Right lobe of liver (tissue), 4 donors: ENCODE data around the gene SPTBN5.

ENCODE experiments used
- CTCF ChIP-seq, 4 donors: fragments of 200-600 bp in 3 of 4; fragments of 450-650 bp in 1 of 4; IDR thresholded peaks; one replicate each; pipeline versions ENCODE4 v1.5.1 to v1.8.0; 2016 to 2022; ENCODE audit warnings: antibody characterized with exemption in 4 of 4, mild to moderate bottlenecking in 2 of 4
- POLR2A ChIP-seq: fragments of 450-650 bp; IDR thresholded peaks from one replicate; pipeline ENCODE4 v1.6.1; 2017; ENCODE audit warnings: antibody characterized with exemption, mild to moderate bottlenecking
- donor health status: DM: no; HTN: no; CAD: no.
- donor health status: DM: no; HTN: no; CAD: no.
- donor health status: DM: no; HTN: yes; CAD: no.

DNA sequence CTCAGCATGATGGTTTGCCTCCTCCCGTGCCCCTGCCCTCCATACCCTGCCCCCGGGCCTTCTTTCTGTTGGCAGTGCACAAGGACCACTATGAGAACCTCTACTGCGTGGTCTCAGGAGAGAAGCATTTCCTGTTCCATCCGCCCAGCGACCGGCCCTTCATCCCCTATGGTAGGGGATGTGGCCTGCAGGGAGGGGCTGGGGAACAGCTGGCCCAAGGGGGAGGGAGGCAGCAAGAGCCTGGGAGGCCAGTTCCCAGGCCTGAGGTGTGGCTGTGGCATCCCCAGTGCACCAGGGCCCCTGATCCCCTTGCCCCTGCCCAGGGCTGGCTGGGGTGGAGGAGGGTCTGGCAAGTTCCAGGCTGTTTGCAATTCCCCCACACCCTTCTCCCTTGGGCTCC lies 57.8 kb downstream of the SPTBN5 start:
- no peak for TF ChIP-seq POLR2A
- no peak for TF ChIP-seq CTCF (IDR thresholded peaks at IDR 0.05)
